Measurements from ENCODE around the gene TMC3. TPM values are rescaled to one million over a fixed set of nuclear protein-coding genes. Genes with fewer than 3 reads are reported as not detected.

The TMC3 gene
- polyA plus RNA-seq, 3 donors, result 0.11 to 0.24 (median 0.16) TPM

- DNase-seq, result no peak
Measured at GRCh38 chr15:81322676-81323253, 51.2 kb downstream of the TMC3 start.

- no peak for DNase-seq
Measured at GRCh38 chr15:81321667-81322066, 52.3 kb downstream of the TMC3 start.

- no peak for DNase-seq
Measured at GRCh38 chr15:81317642-81318017, 56.4 kb downstream of the TMC3 start.

GRCh38 chr15:81316267-81316666 is 57.7 kb downstream of the TMC3 start:
- no peak for DNase-seq

- DNase-seq, result no peak
Measured at GRCh38 chr15:81315452-81316175, 58.4 kb downstream of the TMC3 start.

GRCh38 chr15:81314378-81314777 is 59.6 kb downstream of the TMC3 start:
- DNase-seq, result no peak

GRCh38 chr15:81313686-81314085 is 60.3 kb downstream of the TMC3 start:
- DNase-seq, result no peak

- DNase-seq, result no peak
Measured at GRCh38 chr15:81312790-81313543, 61.0 kb downstream of the TMC3 start.

- DNase-seq, result no peak
Measured at GRCh38 chr15:81311752-81312464, 62.1 kb downstream of the TMC3 start.

GRCh38 chr15:81310480-81310879 is 63.5 kb downstream of the TMC3 start:
- no peak for DNase-seq

- no peak for DNase-seq
Measured at GRCh38 chr15:81309647-81310450, 64.2 kb downstream of the TMC3 start.

GRCh38 chr15:81308260-81308659 is 65.8 kb downstream of the TMC3 start:
- no peak for DNase-seq

- DNase-seq, result no peak
Measured at GRCh38 chr15:81304226-81304625, 69.8 kb downstream of the TMC3 start.

- no peak for DNase-seq
Measured at GRCh38 chr15:81303244-81304225, 70.5 kb downstream of the TMC3 start.

GRCh38 chr15:81302701-81303109 is 71.3 kb downstream of the TMC3 start:
- no peak for DNase-seq

- no peak for DNase-seq
Measured at GRCh38 chr15:81301815-81302399, 72.1 kb downstream of the TMC3 start.

- no peak for DNase-seq
Measured at GRCh38 chr15:81301385-81301784, 72.6 kb downstream of the TMC3 start.

- no peak for DNase-seq
Measured at GRCh38 chr15:81299630-81300273, 74.3 kb downstream of the TMC3 start.

- DNase-seq, result no peak
Measured at GRCh38 chr15:81299156-81299555, 74.9 kb downstream of the TMC3 start.
